ENCODE results near the gene SYDE1. TPM values are rescaled to one million over a fixed set of nuclear protein-coding genes. Genes with fewer than 3 reads are reported as not detected.

The SYDE1 gene
- total RNA-seq (2022; extraction: Qiagen RNA extraction) = 14.1 to 19.8 TPM (median 18.0 TPM) in 5 replicates

GRCh38 chr19:15107061-15108010, at the start of gene SYDE1:
Gene SYDE1 (plus strand): TSS chr19:15107401. CDS start chr19:15107434, 33 bp downstream.

DNA sequence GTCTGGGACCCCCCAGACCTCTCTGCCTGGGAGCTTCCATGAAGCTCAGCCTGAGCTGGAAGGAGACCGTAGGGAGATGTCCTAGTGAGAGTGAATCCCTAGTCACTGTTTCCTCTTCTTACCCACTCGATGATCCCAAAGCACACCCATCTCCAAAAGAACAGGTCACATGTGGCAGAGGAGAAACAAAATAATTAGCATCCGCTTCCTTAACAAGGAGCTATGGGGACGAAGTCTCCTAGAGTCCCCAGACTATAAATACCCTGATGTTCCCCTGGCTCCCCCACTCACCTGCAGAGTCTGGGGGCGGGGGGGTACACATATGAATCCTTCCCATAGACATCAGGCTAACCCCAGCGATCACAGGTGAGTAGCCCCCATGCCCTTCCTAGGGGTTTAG, 25.3 kb upstream of the SYDE1 start, which contains the start of gene OR1I1:
Gene OR1I1 (plus strand): TSS at position 301 of the 400 bp plus-strand sequence. CDS start 4,855 bp downstream, outside the sequence.

Other genes starting within 250 kb of the SYDE1 start
- gene OR7A17, start 221.3 kb upstream of the SYDE1 start, total RNA-seq (2022; extraction: Qiagen RNA extraction) = not detected in 5 replicates
- not detected in 5 replicates for gene OR7C2, start 165.9 kb upstream of the SYDE1 start, total RNA-seq (2022; extraction: Qiagen RNA extraction)
- gene SLC1A6, start 127.5 kb upstream of the SYDE1 start, total RNA-seq (2022; extraction: Qiagen RNA extraction) = not detected in 5 replicates
- gene CASP14, start 57.9 kb upstream of the SYDE1 start, total RNA-seq (2022; extraction: Qiagen RNA extraction) = not detected in 5 replicates
- not detected in 5 replicates for gene OR1I1, start 25.2 kb upstream of the SYDE1 start, total RNA-seq (2022; extraction: Qiagen RNA extraction)
- 11.0 to 23.9 TPM (median 20.9 TPM) in 5 replicates for gene NOTCH3, start 93.6 kb downstream of the SYDE1 start, total RNA-seq (2022; extraction: Qiagen RNA extraction)
- 0.04 to 0.08 TPM (median 0.05 TPM) in 3 of 5 replicates, not detected in the others for gene EPHX3, start 125.0 kb downstream of the SYDE1 start, total RNA-seq (2022; extraction: Qiagen RNA extraction)
- gene BRD4, start 225.1 kb downstream of the SYDE1 start, total RNA-seq (2022; extraction: Qiagen RNA extraction) = 18.9 to 36.6 TPM (median 32.2 TPM) in 5 replicates

All from A549 treated with dexamethasone at 1 μM for 4 hours (cell line).